ENCODE measurements around the gene ECHDC3.

GRCh38 chr10:11787374-11787773 is 45.2 kb downstream of the ECHDC3 start:
- no peak for TF ChIP-seq SUZ12 (IDR thresholded peaks at IDR 0.05)
- no peak for TF ChIP-seq SP1 (IDR thresholded peaks at IDR 0.05)
- TF ChIP-seq L3MBTL2 (conservative IDR thresholded peaks at IDR 0.05), result no peak
- no peak for TF ChIP-seq NFRKB (IDR thresholded peaks at IDR 0.05)
- TF ChIP-seq TARDBP (IDR thresholded peaks at IDR 0.05), result no peak
- no peak for TF ChIP-seq FOXM1 (IDR thresholded peaks at IDR 0.05; ENCODE audit: borderline replicate concordance)
